ENCODE measurements around the gene NR0B1. TPM values are rescaled to one million over a fixed set of nuclear protein-coding genes. Genes with fewer than 3 reads are reported as not detected.

NR0B1 gene, protein sequence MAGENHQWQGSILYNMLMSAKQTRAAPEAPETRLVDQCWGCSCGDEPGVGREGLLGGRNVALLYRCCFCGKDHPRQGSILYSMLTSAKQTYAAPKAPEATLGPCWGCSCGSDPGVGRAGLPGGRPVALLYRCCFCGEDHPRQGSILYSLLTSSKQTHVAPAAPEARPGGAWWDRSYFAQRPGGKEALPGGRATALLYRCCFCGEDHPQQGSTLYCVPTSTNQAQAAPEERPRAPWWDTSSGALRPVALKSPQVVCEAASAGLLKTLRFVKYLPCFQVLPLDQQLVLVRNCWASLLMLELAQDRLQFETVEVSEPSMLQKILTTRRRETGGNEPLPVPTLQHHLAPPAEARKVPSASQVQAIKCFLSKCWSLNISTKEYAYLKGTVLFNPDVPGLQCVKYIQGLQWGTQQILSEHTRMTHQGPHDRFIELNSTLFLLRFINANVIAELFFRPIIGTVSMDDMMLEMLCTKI
- total RNA-seq (2022; extraction: Qiagen RNA extraction; ENCODE audit: low read depth), result 23.6 to 46.2 TPM (median 36.4 TPM) in 5 replicates

DNA sequence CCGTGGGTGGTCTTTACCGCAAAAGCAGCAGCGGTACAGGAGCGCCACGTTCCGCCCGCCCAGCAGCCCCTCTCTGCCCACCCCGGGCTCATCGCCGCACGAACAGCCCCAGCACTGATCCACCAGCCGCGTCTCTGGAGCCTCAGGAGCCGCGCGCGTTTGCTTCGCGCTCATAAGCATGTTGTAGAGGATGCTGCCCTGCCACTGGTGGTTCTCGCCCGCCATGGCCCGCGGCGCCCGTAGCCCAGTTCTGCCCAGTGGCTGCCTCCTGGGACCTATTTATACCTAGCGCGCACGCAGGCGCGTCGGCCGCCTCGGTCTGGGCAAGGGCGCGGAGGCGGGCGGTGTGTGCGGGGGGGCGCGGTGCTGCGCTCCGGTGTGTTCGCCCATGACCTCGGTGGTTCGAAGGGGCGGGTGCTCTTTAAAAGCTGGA lies at the start of gene NR0B1:
Gene NR0B1 (minus strand): TSS at position 252 of the 433 bp plus-strand sequence. CDS start 27 bp downstream, at position 225.

Other genes starting within 250 kb of the NR0B1 start
- not detected in 5 replicates for gene MAGEB2, start 93.8 kb downstream of the NR0B1 start, total RNA-seq (2022; extraction: Qiagen RNA extraction; ENCODE audit: low read depth)
- not detected in 5 replicates for gene MAGEB3, start 78.7 kb downstream of the NR0B1 start, total RNA-seq (2022; extraction: Qiagen RNA extraction; ENCODE audit: low read depth)
- not detected in 5 replicates for gene MAGEB4, start 67.4 kb downstream of the NR0B1 start, total RNA-seq (2022; extraction: Qiagen RNA extraction; ENCODE audit: low read depth)
- not detected in 5 replicates for gene MAGEB1, start 62.2 kb downstream of the NR0B1 start, total RNA-seq (2022; extraction: Qiagen RNA extraction; ENCODE audit: low read depth)